GM13977 (cell line): ENCODE data around the gene GNL1.

ENCODE experiments used
- DNase-seq: peaks from one replicate; pipeline ENCODE4 v3.0.0; 2012; ENCODE audit warnings: low spot score
- in situ Hi-C: fragments of 300-500 bp; cut with MboI; formaldehyde crosslinking; loops from one replicate; pipeline ENCODE4 v1.12.0; 2022; ENCODE audit warnings: low sequenced_read_pairs, low pct_unique_long_range_greater_than_20kb, mixed read lengths, inconsistent platforms; ENCODE audit not compliant: unreplicated experiment
- TF ChIP-seq, protein P1 (sequence below): IDR thresholded peaks from 2 replicates; pipeline ENCODE4 v1.5.1; 2012; ENCODE audit warnings: mild to moderate bottlenecking, control low read depth; ENCODE audit not compliant: insufficient read depth; ENCODE audit errors: extremely low read depth, missing control alignments

Gene GNL1

DNA sequence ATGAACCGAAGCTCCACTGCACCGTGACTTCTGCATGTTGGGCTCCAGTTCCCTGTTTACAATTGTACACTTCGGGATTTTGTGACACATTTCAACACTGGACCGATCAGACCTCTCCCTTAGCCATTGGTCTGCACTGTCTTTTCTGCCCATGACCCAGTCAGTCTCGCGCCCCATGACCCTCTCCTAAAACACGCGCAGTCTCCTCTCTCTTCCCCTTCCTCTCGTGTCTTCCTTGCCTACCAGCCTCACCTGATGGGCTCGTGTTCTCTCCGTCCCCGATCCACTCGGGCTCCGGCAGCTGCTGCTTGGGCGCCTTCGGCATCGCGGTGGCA lies 14.4 kb upstream of the GNL1 start:
- DNase-seq: no peak
- TF ChIP-seq, protein P1, sequence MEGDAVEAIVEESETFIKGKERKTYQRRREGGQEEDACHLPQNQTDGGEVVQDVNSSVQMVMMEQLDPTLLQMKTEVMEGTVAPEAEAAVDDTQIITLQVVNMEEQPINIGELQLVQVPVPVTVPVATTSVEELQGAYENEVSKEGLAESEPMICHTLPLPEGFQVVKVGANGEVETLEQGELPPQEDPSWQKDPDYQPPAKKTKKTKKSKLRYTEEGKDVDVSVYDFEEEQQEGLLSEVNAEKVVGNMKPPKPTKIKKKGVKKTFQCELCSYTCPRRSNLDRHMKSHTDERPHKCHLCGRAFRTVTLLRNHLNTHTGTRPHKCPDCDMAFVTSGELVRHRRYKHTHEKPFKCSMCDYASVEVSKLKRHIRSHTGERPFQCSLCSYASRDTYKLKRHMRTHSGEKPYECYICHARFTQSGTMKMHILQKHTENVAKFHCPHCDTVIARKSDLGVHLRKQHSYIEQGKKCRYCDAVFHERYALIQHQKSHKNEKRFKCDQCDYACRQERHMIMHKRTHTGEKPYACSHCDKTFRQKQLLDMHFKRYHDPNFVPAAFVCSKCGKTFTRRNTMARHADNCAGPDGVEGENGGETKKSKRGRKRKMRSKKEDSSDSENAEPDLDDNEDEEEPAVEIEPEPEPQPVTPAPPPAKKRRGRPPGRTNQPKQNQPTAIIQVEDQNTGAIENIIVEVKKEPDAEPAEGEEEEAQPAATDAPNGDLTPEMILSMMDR: no peak
- in situ Hi-C loops: no loop called here

DNA sequence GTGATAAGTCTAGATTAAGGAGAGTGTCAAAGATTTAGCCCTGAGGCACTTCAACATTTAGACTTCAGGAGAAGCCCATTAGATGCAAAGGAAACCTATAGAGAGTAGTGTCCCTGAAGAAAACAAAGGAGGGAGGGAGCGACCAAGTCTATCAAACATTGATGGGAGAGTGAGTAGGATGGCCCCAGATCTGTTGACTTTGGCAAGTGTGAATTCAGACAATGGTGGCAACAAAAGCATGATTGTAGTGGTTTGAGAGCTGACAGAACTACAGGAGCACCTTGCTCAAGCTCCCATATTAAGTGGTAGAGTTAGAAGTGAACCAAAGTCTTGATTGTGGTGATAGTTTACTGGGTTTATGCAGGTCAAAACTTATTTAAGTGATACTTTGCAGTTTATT lies 14.0 kb upstream of the GNL1 start:
- TF ChIP-seq, protein P1: no peak
- in situ Hi-C loops: no loop called here
- DNase-seq: no peak

DNA sequence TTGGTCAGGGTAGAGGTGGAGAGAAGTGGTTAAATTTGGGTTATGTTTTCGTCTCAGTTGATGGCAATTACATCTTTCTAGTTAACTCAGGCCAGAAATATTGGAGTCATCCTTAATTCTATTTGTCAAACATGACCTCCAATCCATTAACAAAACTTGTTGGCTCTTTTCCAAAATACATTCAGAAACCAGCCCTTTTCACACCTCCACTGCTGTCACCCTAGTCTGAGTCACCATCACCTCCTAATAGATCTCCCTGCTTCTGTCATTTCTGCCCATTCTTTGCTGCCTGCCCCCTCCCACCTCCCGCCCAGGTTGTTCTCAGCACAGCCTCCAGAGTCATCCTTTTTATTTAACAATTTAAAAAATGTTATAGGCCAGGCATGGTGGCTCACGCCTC lies 12.0 kb upstream of the GNL1 start:
- no peak for DNase-seq
- TF ChIP-seq, protein P1: no peak
- in situ Hi-C loops: no loop called here

DNA sequence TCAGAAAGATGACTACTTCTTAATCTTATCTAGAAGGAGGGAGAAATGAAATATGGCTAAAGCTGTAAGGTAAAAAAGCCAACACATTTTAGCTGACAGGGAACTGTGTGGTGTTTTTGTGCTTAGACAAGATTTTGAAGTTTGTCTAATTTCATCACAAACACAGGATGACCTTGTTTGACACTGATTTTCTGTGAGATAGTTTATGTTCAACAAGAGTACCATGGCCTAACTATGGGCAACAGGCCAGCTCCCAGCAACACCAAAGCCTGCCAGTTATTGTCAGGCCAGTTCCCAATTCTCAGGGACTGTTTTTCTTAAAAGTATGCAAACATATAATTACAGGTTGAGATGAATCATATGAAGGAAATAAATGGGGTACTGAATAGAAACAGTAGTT lies 9.5 kb upstream of the GNL1 start:
- in situ Hi-C loops: no loop called here
- TF ChIP-seq, protein P1: no peak
- no peak for DNase-seq

DNA sequence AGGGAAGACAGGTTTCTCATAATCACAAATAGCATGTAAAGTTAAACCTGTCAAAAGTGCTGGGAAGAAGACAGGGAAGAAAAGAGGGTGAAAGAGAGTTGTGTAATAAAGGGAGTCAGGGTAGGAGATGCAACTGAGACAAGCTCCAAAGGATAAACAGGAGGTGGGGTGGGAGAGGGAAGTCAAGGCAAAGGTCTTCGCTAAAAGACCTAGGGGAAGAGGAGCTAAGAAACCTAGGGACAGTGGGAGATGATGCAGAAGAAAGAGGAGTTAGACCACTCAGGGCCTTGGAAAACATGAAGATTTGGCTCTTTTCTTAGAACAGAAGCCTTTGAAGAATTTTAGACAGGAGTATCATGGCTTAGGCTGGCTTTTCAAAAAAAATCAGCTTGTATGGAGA lies 7.8 kb upstream of the GNL1 start:
- TF ChIP-seq, protein P1: no peak
- no peak for DNase-seq
- in situ Hi-C loops: no loop called here

DNA sequence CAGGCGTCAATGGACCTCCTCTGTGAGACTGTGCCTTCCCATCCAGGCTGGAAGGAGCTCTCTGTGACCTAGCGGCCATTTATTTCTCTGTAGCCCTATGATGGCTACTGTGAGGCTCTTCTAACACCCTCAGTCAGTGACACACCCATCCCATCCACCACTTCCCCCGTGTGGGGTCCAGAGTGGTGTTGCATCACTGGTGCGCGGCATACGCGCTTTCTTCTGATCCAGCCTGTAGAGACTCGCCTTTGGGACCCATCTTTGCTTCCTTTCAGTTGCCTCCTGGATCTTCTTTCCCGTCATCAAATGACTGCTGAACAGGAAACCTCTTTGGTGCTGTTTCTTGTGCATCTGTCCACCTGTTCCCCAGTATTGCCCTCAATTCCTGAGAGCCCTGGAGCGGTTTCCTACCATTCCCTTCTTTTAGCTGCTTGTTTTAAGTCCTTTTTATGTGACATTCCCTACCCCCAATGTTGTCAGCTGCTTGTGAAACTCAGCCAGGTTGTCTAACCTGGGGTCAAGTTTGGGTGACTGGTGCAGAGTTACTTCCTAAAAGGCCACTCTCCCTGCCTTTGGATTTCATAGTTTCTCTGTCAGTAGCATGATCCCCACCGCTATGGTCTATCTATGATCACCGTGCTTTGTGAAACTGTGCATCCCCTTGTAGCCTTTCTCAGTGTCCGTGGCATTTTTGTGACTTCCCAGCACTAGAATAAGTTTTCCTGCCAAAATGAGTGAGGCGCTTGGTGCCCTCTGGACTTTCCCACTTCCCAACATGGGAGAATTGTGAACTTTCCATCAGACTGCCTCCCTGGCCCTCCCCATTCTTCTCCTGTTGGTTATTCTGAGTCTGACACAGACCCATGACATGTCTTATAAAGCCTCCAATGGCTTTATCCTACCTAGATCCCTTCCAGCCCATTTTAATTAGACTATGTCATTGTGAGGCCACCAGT lies 6.5 kb upstream of the GNL1 start:
- DNase-seq: no peak
- in situ Hi-C loops: no loop called here
- TF ChIP-seq, protein P1: no peak

DNA sequence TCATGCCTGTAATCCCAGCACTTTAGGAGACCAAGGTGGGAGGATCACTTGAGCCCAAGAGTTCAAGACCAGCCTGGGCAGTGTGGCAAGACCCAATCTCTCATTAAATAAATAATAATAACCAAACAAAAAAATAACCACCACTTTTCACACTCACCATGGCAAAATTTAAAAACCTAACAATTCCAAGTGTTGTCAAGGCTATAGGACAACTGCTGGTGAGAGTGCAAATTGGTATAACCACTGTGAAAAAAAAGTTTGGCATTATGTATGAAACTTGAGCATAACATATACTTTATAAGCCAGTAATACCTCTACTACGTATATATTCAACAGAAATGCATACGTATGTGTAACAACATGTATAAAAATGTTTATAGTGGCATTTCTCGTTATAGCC lies 4.6 kb upstream of the GNL1 start:
- TF ChIP-seq, protein P1: no peak
- no peak for DNase-seq
- in situ Hi-C loops: no loop called here
